IPS-18c (cell line): Measurements from ENCODE around the gene TBC1D16.
A peak's percentile ranks its signal among the peaks of the same experiment; 100 is the strongest.
"Not testable (repeated sequence)": the region's sequence is repeated elsewhere in the genome, so short reads cannot be mapped to it uniquely, and the experiment has no call there.

Experiments used
- H3K4me3 ChIP-seq: 2 replicates; pipeline ENCODE4 v1.7.0; 2013; ENCODE audit warnings: low read depth, mild to moderate bottlenecking, low read length, moderate library complexity; ENCODE audit not compliant: insufficient read depth
- H3K9me3 ChIP-seq: one replicate; pipeline ENCODE4 v1.6.1; 2013; ENCODE audit warnings: mild to moderate bottlenecking, low read length, moderate library complexity; ENCODE audit not compliant: control insufficient read depth, insufficient read depth

Gene TBC1D16

GRCh38 chr17:80061421-80061820 is 25.7 kb upstream of the TBC1D16 start:
- Histone ChIP-seq H3K9me3 (peaks cover 2% of the 10 kb centered on the region), H3K4me3 (no peak overlapping the region)

GRCh38 chr17:80060644-80061043 is 25.0 kb upstream of the TBC1D16 start:
- peaks cover 2% of the 10 kb centered on the region for H3K9me3 ChIP-seq
- H3K4me3 ChIP-seq, result no peak overlapping the region

GRCh38 chr17:80058311-80058955 is 22.8 kb upstream of the TBC1D16 start:
- Histone ChIP-seq H3K9me3 (peaks cover 2% of the 10 kb centered on the region), H3K4me3 (no peak overlapping the region)

- Histone ChIP-seq H3K9me3 (peaks cover 2% of the 10 kb centered on the region), H3K4me3 (no peak overlapping the region)
Observed at GRCh38 chr17:80055597-80055996, 19.9 kb upstream of the TBC1D16 start.

GRCh38 chr17:80053102-80053501 is 17.4 kb upstream of the TBC1D16 start:
- H3K4me3 ChIP-seq, result no peak overlapping the region
- H3K9me3 ChIP-seq, result no peaks in the 10 kb centered on the region

GRCh38 chr17:80051681-80052080 is 16.0 kb upstream of the TBC1D16 start:
- H3K9me3 ChIP-seq, result no peaks in the 10 kb centered on the region
- no peak overlapping the region for H3K4me3 ChIP-seq

GRCh38 chr17:80050706-80051105 is 15.0 kb upstream of the TBC1D16 start:
- H3K9me3 ChIP-seq, result no peaks in the 10 kb centered on the region
- H3K4me3 ChIP-seq, result no peak overlapping the region

GRCh38 chr17:80049986-80050385 is 14.3 kb upstream of the TBC1D16 start:
- Histone ChIP-seq H3K4me3 (no peak overlapping the region), H3K9me3 (no peaks in the 10 kb centered on the region)

GRCh38 chr17:80047176-80047575 is 11.5 kb upstream of the TBC1D16 start:
- no peak overlapping the region for H3K4me3 ChIP-seq
- H3K9me3 ChIP-seq, result no peaks in the 10 kb centered on the region

- H3K9me3 ChIP-seq, H3K4me3 ChIP-seq: not testable (repeated sequence)
Observed at GRCh38 chr17:80046709-80047108, 11.0 kb upstream of the TBC1D16 start.

GRCh38 chr17:80045703-80046102 is 10.0 kb upstream of the TBC1D16 start:
- no peak overlapping the region for H3K4me3 ChIP-seq
- no peaks in the 10 kb centered on the region for H3K9me3 ChIP-seq

GRCh38 chr17:80043963-80044362 is 8.3 kb upstream of the TBC1D16 start:
- H3K9me3 ChIP-seq, result no peaks in the 10 kb centered on the region

GRCh38 chr17:80036715-80037477 is 1.2 kb upstream of the TBC1D16 start:
- H3K9me3 ChIP-seq, result no peaks in the 10 kb centered on the region

More at GRCh38 chr17:80043963-80044362, 8.3 kb upstream of the TBC1D16 start:
- H3K4me3 ChIP-seq, result no peak overlapping the region

GRCh38 chr17:80035937-80036714 is 454 bp upstream of the TBC1D16 start, which contains the start of gene CCDC40:
Gene CCDC40 (plus strand): TSS chr17:80036642. CDS start chr17:80036663, 21 bp downstream.
- Histone ChIP-seq H3K4me3 (peak within 1 kb of the TSS; percentile 84), H3K9me3 (no peaks in the 10 kb centered on the region)

More at GRCh38 chr17:80036715-80037477, 1.2 kb upstream of the TBC1D16 start:
- peak overlapping the region; percentile 84 for H3K4me3 ChIP-seq

GRCh38 chr17:80034791-80035686 is 633 bp downstream of the TBC1D16 start:
- no peaks in the 10 kb centered on the region for H3K9me3 ChIP-seq
- peak overlapping the region; percentile 81 for H3K4me3 ChIP-seq

- Histone ChIP-seq H3K9me3 (no peaks in the 10 kb centered on the region), H3K4me3 (no peak overlapping the region)
Observed at GRCh38 chr17:80033840-80034239, 1.8 kb downstream of the TBC1D16 start.
